ENCODE results near the gene CBX8. TPM values are rescaled to one million over a fixed set of nuclear protein-coding genes. Genes with fewer than 3 reads are reported as not detected.
A peak's percentile ranks its signal among the peaks of the same experiment; 100 is the strongest.

CBX8 gene
- total and polyA plus RNA-seq, 2 of the 8 experiments (the other 6 are each of a cell fraction or from before 2014, with no cell fraction given), result 0.09 to 2.1 TPM

DNA sequence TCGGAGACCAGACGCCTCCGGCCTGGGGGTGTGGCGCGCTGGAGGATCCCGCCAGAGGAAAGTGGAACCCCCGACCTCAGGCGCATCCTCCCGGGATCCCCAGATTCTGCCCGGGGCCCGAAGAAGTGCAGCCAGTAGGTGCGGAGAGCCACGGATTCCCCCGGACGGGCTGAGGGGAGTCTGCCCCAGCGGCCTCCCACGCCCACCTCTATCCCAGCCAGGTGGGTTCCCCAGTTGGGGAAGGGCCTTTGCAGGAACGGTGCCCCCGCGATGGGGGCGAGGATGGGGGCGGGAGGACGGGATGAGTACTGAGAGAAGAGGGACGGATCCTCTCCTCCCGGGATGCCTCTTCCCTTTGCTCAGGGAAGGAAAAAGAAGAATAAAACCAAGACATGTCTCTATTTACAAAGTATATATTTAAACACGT, 5.1 kb downstream of the CBX8 start:
- Histone ChIP-seq H2BK5ac (ENCODE audit: low read depth, low read length) (no peak overlapping the region), H3K14ac (ENCODE audit: insufficient read length) (no peak overlapping the region), H2BK20ac (ENCODE audit: low read length) (no peak overlapping the region), H4K20me1 (replicated peaks in 1 of 2; ENCODE audit: control insufficient read depth in 1 of 2, insufficient read depth in 2 of 2, low read length in 2 of 2) (peaks cover 32 to 35% of the 10 kb centered on the region in 2 experiments), H3K27me3 (replicated peaks in 1 of 4; ENCODE audit: control insufficient read depth in 3 of 4, extremely low read depth in 1 of 4, insufficient read depth in 3 of 4, low read length in 3 of 4) (peaks cover 59 to 87% (median 80%) of the 10 kb centered on the region in 4 experiments), H2BK120ac (replicated peaks; ENCODE audit: low read depth, low read length) (no peak overlapping the region), H3K4me2 (ENCODE audit: insufficient read depth in 1 of 2, low read depth in 2 of 2, low read length in 2 of 2) (peak overlapping the region; percentile 33 to 80; a peak in 3 of 4 replicates), H4K91ac (replicated peaks; ENCODE audit: insufficient read length, low read length) (no peak overlapping the region), H3K27ac (ENCODE audit: low read depth, low read length) (no peak overlapping the region), H3K79me1 (ENCODE audit: low read depth, low read length) (no peaks in the 10 kb centered on the region; the same call in 1 of the 2 replicates), H3K23ac (ENCODE audit: insufficient read length) (no peak overlapping the region), H2BK15ac (ENCODE audit: low read length) (no peak overlapping the region), H3K9ac (replicated peaks in 1 of 4; ENCODE audit: extremely low read depth in 1 of 4, low read depth in 3 of 4, low read length in 3 of 4) (no peak overlapping the region), H2AK5ac (ENCODE audit: low read depth, low read length) (no peak overlapping the region), H2BK12ac (ENCODE audit: low read depth, low read length) (peak overlapping the region; percentile 87; the same call in 1 of the 2 replicates), H3K9me3 (ENCODE audit: insufficient read depth in 2 of 2, low read depth in 1 of 2, low read length in 1 of 2) (no peaks in the 10 kb centered on the region), H3K56ac (replicated peaks; ENCODE audit: insufficient read length, low read depth, low read length) (no peak overlapping the region), H4K8ac (ENCODE audit: extremely low read depth, insufficient read depth, low read length) (no peak overlapping the region), H3K79me2 (ENCODE audit: control insufficient read depth in 1 of 2, insufficient read depth in 2 of 2, low read length in 2 of 2) (no peaks in the 10 kb centered on the region), H3K36me3 (ENCODE audit: control insufficient read depth in 2 of 4, insufficient read depth in 4 of 4, low read length in 3 of 4) (peaks cover 0 to 9% (median 0%) of the 10 kb centered on the region in 4 experiments; a peak in 1 of 8 replicates), H3K18ac (ENCODE audit: extremely low read depth, low read length) (no peak overlapping the region), H3K4ac (replicated peaks; ENCODE audit: insufficient read length, low read depth, low read length) (no peak overlapping the region), H3K4me3 (ENCODE audit: extremely low read depth in 1 of 4, insufficient read depth in 2 of 4, low read depth in 3 of 4, low read length in 4 of 4) (peak overlapping the region in 1 of 4 experiments; percentile 29; a peak in 1 of 8 replicates), H3K23me2 (ENCODE audit: low read depth, low read length) (peaks cover 5% of the 10 kb centered on the region), H4K5ac (ENCODE audit: insufficient read length, low read depth, low read length) (no peak overlapping the region), H2AFZ (ENCODE audit: low read length) (no peak overlapping the region), H3K4me1 (replicated peaks in 1 of 4; ENCODE audit: control insufficient read depth in 3 of 4, insufficient read depth in 4 of 4, low read length in 3 of 4) (peaks cover 7 to 44% (median 31%) of the 10 kb centered on the region in 4 experiments)
- 2% methylated on average over 19 of the region's 26 CpGs; no CpG with 5 or more reads in 1 of the 2 experiments for WGBS, 2 experiments (ENCODE audit: extremely low coverage in 1 of 2, insufficient coverage in 1 of 2, insufficient read length in 1 of 2, insufficient replicate concordance in 2 of 2, low coverage in 1 of 2, low lambda C conversion rate in 2 of 2, missing lambda C conversion rate in 1 of 2)
- ChIA-PET CTCF (ENCODE audit: partially characterized antibody) (interaction anchor here (1.0 to 4.3 kb wide), 11 partner anchors 9 to 1183 kb away, joined by 3 to 88 read pairs (median 5); no protein-coding TSS in a partner anchor), POLR2A (ENCODE audit: partially characterized antibody) (interaction anchor here (0.7 to 3.2 kb wide), 4 partner anchors 12 to 48 kb away, joined by 3 to 17 read pairs (median 5); partner anchors contain the start of gene CBX4)
- no peak for DNase-seq (ENCODE audit: low read depth in 1 of 2, low spot score in 2 of 2)
- TF ChIP-seq TAF7 (optimal IDR thresholded peaks at IDR 0.05; ENCODE audit: borderline replicate concordance, low read depth, low read length) (no peak), EZH2 (IDR thresholded peaks at IDR 0.05; ENCODE audit: low read depth, low read length, severe bottlenecking) (peak; percentile 97), KDM4A (IDR thresholded peaks at IDR 0.05; ENCODE audit: low read depth, low read length, severe bottlenecking) (no peak), RAD21 (IDR thresholded peaks at IDR 0.05 in 1 of 2, conservative IDR thresholded peaks at IDR 0.05 in 1 of 2; ENCODE audit: low read depth in 2 of 2, low read length in 2 of 2) (no peak), CBX5 (IDR thresholded peaks at IDR 0.05; ENCODE audit: low read depth, low read length) (no peak), CBX8 (IDR thresholded peaks at IDR 0.05; ENCODE audit: borderline replicate concordance, low read depth, low read length) (peak; percentile 67; the same call in 1 of the 2 replicates), RXRA (IDR thresholded peaks at IDR 0.05; ENCODE audit: insufficient read depth, low read depth, low read length) (no peak), SUZ12 (IDR thresholded peaks at IDR 0.05; ENCODE audit: low read length) (peak; percentile 93), RNF2 (IDR thresholded peaks at IDR 0.05; ENCODE audit: borderline replicate concordance, low read depth, low read length, missing control alignments, poor library complexity, severe bottlenecking) (peak; percentile 87), POU5F1 (IDR thresholded peaks at IDR 0.05; ENCODE audit: low read depth, low read length) (no peak)
- no peak for FAIRE-seq

All from H1 (cell line).